Non-pigmented ciliary epithelial cell (primary cell): Measurements from ENCODE around the gene C14orf180.

ENCODE experiments used
- DNase-seq: peaks from one replicate; pipeline ENCODE4 v3.0.0-alpha.2; 2010; ENCODE audit warnings: low read depth

The C14orf180 gene

GRCh38 chr14:104550340-104550860 lies 29.2 kb upstream of the C14orf180 start:
- DNase-seq = no peak

GRCh38 chr14:104550861-104551728 lies 28.5 kb upstream of the C14orf180 start:
- DNase-seq = no peak

GRCh38 chr14:104551851-104552737 lies 27.5 kb upstream of the C14orf180 start:
- no peak for DNase-seq

GRCh38 chr14:104552738-104553125 lies 26.8 kb upstream of the C14orf180 start:
- no peak for DNase-seq

GRCh38 chr14:104553166-104554087 lies 26.1 kb upstream of the C14orf180 start:
- no peak for DNase-seq

- no peak for DNase-seq
Measured at GRCh38 chr14:104554088-104554607, 25.4 kb upstream of the C14orf180 start.

GRCh38 chr14:104554608-104555429 lies 24.7 kb upstream of the C14orf180 start:
- DNase-seq = no peak

GRCh38 chr14:104555430-104556255 lies 23.9 kb upstream of the C14orf180 start:
- DNase-seq = no peak

- no peak for DNase-seq
Measured at GRCh38 chr14:104556256-104557021, 23.1 kb upstream of the C14orf180 start.

GRCh38 chr14:104557086-104557485 lies 22.5 kb upstream of the C14orf180 start:
- no peak for DNase-seq

- no peak for DNase-seq
Measured at GRCh38 chr14:104557766-104558165, 21.8 kb upstream of the C14orf180 start.

GRCh38 chr14:104558231-104559027 lies 21.1 kb upstream of the C14orf180 start:
- DNase-seq = no peak

- no peak for DNase-seq
Measured at GRCh38 chr14:104559028-104559803, 20.3 kb upstream of the C14orf180 start.

GRCh38 chr14:104559804-104560585 lies 19.6 kb upstream of the C14orf180 start:
- DNase-seq = no peak

GRCh38 chr14:104560586-104560945 lies 19.0 kb upstream of the C14orf180 start:
- no peak for DNase-seq

GRCh38 chr14:104561124-104561557 lies 18.4 kb upstream of the C14orf180 start:
- DNase-seq = no peak
